ENCODE results near the gene ZNF556.

ZNF556 gene

DNA sequence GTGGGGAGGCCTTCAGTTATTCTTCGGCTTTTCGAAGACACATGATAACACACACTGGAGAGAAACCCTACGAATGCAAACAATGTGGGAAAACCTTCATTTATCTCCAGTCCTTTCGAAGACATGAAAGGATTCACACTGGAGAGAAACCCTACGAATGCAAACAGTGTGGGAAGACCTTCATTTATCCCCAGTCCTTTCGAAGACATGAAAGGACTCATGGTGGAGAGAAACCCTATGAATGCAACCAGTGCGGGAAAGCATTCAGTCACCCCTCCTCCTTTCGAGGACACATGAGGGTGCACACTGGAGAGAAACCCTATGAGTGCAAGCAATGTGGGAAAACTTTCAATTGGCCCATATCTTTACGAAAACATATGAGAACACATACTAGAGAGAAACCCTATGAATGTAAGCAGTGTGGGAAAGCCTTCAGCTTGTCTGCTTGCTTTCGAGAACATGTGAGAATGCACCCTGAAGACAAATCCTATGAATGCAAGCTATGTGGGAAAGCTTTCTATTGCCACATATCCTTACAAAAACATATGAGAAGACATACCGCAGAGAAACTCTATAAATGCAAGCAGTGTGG, 14.0 kb upstream of the ZNF556 start:
- TF ChIP-seq, protein P1, sequence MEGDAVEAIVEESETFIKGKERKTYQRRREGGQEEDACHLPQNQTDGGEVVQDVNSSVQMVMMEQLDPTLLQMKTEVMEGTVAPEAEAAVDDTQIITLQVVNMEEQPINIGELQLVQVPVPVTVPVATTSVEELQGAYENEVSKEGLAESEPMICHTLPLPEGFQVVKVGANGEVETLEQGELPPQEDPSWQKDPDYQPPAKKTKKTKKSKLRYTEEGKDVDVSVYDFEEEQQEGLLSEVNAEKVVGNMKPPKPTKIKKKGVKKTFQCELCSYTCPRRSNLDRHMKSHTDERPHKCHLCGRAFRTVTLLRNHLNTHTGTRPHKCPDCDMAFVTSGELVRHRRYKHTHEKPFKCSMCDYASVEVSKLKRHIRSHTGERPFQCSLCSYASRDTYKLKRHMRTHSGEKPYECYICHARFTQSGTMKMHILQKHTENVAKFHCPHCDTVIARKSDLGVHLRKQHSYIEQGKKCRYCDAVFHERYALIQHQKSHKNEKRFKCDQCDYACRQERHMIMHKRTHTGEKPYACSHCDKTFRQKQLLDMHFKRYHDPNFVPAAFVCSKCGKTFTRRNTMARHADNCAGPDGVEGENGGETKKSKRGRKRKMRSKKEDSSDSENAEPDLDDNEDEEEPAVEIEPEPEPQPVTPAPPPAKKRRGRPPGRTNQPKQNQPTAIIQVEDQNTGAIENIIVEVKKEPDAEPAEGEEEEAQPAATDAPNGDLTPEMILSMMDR (conservative IDR thresholded peaks at IDR 0.05; ENCODE audit: low read depth, low read length): no peak
- no peak overlapping the region for H3K4me3 ChIP-seq (ENCODE audit: low read depth, low read length)

DNA sequence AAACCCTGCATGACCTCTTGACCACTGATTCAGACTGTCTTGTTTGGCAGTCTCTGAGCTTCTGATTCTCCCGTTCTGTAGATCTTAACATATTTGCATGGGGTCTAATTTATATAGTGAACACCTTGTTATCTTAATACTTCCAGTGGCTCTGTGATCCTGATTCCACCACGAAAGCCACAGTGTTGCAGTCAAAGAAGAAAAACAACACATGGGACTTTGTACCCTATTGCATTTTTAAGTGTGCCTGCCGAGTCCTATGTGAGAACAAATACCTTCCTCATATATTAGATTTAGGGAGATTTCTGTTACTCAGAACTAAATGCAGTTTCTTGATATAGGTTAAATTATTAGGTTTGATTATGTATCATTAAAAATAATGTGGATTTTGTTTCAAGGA, 12.3 kb upstream of the ZNF556 start:
- TF ChIP-seq, protein P1 (conservative IDR thresholded peaks at IDR 0.05; ENCODE audit: low read depth, low read length): no peak
- DNase-seq (ENCODE audit: low read depth): no peak

More for the DNA sequence above, 14.0 kb upstream of the ZNF556 start:
- DNase-seq (ENCODE audit: low read depth): no peak

DNA sequence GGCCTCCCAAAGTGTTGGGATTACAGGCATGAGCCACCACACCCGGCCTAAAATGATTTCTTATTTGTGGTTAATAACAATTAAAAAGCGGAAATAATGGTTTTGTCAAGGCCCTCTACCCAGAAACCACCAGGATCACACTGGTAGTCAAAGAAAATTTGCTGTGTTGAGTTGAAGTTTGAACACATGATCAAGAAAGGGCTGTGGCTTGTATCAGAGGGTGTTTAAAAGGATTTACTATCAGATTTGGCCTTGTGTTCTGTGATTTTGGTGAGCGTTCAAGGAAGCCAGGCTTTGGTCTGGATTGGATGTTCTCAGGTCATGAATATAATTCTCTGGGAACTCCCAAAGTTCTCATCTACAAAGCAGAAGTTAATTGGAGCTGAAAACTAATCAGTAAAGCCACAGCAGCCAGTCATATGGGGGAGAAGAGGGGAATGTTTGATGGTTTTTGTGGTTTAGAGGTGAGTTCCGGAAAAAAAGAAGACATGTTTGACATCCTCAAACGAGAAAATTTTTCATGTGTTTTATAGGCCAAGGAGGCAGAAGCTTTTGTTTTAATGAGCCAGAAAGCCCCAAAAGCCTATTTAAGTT, 10.6 kb upstream of the ZNF556 start:
- H3K4me3 ChIP-seq (ENCODE audit: low read depth, low read length): no peak overlapping the region
- no peak for DNase-seq (ENCODE audit: low read depth)
- TF ChIP-seq, protein P1 (conservative IDR thresholded peaks at IDR 0.05; ENCODE audit: low read depth, low read length): no peak

More for the DNA sequence above, 12.3 kb upstream of the ZNF556 start:
- H3K4me3 ChIP-seq (ENCODE audit: low read depth, low read length): no peak overlapping the region

DNA sequence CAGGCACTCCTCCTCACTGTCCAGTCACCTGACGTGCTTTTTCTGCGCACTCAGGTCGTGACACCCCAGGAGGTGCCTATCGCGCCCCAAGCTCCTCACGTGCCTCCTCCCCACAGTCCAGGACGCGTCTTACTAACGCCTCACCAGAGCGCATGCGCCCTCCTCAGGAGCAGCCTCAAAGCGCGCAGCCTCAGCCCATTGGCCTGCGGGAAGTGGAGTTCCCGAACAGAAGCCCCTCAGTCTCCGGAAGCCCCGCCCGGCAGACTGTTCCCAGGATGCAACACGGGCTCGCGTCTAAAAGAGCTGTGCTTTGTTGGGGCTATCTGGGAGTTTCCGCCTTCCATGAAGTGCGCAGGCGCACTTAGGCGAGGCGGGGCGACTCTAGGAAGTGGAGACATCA, 8.3 kb upstream of the ZNF556 start:
- TF ChIP-seq, protein P1 (conservative IDR thresholded peaks at IDR 0.05; ENCODE audit: low read depth, low read length): no peak
- H3K4me3 ChIP-seq (ENCODE audit: low read depth, low read length): no peak overlapping the region
- DNase-seq (ENCODE audit: low read depth): no peak

DNA sequence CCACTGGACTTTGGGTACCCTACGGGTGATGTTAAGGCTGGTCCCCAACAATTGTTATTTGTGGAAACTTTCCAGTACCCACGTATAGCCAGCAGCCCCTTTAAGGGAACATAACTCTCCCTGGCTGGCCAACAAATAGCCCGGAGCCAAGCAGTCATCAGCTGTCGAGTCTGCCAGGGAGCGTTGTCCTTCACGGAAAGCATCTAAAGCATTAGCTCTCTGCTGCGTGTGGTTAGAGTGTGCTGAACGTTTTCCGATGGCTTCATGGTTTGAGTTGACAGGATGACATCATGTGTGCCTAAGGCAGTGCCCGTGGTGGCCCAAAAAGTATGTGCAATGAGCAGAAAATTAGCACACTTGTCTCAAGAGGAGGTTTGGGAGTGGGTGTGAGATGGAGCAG, 3.3 kb upstream of the ZNF556 start:
- TF ChIP-seq, protein P1 (conservative IDR thresholded peaks at IDR 0.05; ENCODE audit: low read depth, low read length): no peak
- H3K4me3 ChIP-seq (ENCODE audit: low read depth, low read length): no peak overlapping the region
- no peak for DNase-seq (ENCODE audit: low read depth)

DNA sequence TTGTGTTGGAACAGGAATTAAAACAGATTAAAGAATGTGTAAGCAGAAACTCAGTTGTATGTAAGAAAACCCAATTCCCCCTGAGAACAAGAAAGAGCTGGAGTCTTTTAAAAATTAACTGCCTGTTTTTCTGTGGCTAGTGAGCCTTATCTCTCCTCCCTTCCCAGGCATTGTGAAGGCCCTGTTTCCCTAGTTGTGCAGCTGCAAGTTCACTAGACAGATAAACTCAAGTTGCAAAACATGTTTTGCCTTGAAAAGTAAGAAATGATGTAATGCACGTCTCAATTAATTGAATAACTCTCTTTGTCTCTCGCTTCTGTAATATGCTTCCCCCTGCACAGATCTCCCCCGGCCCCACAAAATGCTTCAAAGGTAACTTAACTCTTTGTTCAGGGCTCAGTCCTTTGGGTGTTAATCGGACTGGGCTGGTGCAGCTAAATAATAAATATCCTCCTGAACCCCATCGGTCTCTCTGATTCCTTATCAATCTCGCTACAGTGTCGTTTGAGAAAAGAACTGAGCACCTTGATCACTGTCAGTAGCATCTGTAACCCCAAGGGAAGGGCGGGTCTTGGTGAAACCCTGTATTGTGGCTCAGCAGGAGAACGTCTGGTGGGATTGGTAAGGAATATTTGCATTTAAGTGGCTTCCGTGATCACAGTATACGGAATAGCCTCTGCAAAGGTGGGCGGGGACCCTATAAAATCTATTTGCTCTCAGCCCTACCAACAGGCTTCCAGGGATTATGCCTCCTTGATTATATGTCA, 1.6 kb upstream of the ZNF556 start:
- TF ChIP-seq, protein P1 (conservative IDR thresholded peaks at IDR 0.05; ENCODE audit: low read depth, low read length): no peak
- DNase-seq (ENCODE audit: low read depth): no peak
- no peak overlapping the region for H3K4me3 ChIP-seq (ENCODE audit: low read depth, low read length)

All from choroid plexus epithelial cell (primary cell).